ENCODE results near the gene TBRG4.

Gene TBRG4

GRCh38 chr7:45140827-45141226 lies 29.3 kb upstream of the TBRG4 start:
- DNase-seq = no peak

DNA sequence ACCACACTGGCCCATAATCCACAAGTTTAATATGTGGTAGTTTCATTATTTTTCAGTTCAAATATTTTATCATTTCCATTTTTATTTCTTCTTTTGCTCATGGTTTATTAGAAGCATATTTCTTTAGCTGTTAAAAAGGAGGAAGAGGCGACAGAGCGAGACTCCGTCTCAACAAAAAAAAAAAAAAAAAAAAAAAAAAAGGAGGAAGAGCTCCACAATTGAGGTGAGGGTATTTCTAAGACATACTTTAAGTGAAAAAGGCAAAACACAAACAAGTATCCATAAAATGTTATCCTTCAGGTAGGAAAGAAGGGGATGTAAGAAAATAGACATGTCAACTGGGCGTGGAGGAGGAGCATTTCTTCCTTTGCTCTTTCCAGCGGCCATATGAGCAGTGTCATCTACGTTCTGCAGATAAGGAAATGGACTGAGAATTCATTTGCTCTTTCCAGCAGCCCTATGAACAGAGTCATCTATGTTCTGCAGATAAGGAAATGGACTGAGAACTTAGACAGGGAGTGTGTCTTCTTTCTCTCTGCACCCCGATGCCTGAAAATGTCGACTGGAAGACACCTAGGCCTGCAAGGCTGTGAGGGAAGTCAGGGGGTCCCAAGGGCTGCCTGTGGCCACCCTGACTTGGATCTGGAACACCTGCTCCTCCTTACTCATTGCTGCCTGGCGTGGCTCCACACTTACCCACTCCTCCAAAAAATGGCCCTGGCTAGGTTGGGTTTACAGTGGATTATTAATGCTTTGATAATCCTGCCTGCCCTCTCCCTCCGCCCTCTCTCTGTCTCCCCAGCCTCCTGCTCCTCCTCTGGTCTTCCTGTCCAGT lies 27.2 kb upstream of the TBRG4 start:
- no peak for DNase-seq

GRCh38 chr7:45136106-45137060 lies 24.9 kb upstream of the TBRG4 start:
- peak; percentile 78 for DNase-seq

GRCh38 chr7:45133877-45134276 lies 22.4 kb upstream of the TBRG4 start:
- no peak for DNase-seq

GRCh38 chr7:45133352-45133751 lies 21.9 kb upstream of the TBRG4 start:
- no peak for DNase-seq

DNA sequence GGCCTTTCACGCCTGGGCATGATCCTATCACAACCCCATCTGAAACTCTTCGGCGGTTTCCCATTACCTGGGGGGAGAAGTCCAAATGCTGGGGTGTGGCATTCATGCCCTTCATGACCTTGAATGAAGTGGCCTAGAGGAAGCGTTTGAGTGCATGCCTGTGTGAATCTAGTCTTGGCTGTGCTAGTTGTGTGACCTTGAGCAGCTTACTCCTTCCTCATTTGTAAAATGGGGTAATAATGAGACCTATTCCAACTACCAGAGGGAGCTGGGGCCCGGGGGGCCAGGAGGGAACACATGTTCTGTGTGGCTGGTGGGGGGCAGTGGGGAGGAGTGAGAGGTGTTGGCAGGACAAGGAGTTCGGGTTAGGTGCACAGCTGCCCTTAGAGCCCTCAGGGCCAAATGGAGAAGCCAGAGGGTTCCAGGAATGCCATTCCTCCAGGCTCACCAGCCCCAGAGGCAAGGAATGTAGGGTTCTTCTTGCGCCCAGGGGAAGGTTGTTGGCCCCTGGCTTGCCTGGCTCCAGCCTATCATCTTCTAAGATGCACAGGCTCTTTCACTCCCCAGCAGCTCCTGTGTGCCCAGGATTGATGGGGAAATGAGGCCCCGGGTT lies 21.3 kb upstream of the TBRG4 start:
- no peak for DNase-seq

- no peak for DNase-seq
These were observed 20.4 kb upstream of the TBRG4 start for GRCh38 chr7:45131891-45132290.

DNA sequence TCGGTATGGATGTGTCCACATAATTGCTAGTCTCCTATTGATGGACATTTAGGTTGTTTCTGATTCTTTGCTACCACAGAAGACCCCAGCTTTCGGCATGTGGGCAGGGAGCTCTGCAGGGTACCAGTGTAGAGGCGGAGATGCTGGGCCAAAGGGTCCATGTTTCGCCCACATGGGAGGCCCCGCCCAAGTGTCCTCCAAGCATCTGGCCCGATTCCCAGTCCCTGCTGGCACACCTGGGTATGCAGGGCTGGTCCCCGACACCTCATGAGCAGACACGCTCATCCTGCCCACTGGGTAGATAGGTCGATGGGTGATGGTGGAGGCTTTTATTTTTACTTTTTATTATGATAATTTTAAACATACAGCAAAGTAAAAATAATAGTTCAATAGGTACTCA lies 19.4 kb upstream of the TBRG4 start:
- no peak for DNase-seq

- no peak for DNase-seq
These were observed 18.4 kb upstream of the TBRG4 start for GRCh38 chr7:45129906-45130305.

DNA sequence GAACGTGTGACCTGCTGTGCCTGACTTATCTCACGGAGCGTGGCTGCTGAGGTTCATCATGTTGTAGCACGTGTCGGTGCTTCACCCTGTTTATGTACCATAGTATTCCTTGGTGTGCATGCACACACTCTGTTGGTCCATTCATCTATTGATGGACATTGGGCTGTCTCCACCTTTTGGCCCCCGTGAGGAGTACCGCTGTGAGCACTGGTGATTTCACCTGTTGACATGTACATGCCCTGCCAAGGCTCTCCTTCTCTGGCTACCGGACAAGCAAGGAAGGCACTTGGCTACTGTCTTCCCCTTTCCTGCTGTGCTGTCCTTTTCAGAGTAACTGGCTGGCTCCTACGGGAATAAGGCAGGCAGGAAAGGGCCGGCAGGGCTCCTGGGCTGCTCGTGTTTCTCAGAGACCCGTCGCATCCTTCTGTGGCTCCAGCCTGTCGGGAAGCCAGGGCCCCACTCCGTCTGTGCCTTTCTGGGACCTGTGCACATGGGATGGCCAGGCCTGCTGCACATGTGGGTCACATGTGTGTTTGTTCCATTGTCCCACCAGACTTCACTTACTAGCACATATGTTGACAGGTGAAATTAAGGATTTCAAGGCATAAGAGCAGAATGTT lies 17.8 kb upstream of the TBRG4 start:
- no peak for DNase-seq

DNA sequence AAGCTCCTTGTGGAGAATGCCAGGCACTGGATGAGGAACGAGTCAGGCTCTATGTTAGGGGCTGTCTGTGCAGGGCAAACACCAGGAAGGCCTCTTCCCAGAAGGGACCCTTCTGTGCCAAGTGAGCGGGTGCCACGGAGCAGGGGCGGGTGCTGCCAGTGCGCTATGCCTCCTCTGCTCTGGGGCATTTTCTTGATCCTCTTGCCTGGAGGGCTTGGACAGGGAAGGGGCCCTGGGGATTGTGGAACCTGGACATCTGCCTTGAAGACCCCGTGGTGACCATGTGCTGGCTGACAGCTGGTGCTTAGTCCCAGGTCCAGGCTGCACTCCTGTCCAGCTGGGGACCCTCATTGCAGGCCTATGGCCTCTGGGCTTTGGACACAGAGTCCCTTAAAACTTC lies 15.4 kb upstream of the TBRG4 start:
- no peak for DNase-seq

DNA sequence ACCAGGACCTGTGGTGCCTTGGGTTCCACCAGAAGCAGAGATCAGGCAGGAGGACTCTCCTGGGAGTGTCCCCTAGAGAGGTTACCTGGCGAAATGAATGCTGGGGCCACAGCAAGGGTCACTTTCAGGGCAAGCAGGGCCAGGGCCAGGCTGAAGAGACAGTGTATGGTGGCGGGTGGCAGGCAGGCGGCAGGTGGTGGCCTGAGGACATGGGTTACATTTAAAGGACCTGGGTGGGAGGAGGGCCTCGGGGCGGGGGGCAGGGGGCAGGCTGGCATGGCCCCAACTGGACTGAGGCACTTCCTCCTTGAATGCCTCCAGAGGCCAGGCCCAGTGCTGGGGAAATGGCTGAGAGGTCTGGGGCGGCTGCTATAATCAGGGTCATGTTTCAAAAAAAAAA lies 14.7 kb upstream of the TBRG4 start:
- no peak for DNase-seq

- no peak for DNase-seq
These were observed 13.9 kb upstream of the TBRG4 start for GRCh38 chr7:45125193-45125904.

DNA sequence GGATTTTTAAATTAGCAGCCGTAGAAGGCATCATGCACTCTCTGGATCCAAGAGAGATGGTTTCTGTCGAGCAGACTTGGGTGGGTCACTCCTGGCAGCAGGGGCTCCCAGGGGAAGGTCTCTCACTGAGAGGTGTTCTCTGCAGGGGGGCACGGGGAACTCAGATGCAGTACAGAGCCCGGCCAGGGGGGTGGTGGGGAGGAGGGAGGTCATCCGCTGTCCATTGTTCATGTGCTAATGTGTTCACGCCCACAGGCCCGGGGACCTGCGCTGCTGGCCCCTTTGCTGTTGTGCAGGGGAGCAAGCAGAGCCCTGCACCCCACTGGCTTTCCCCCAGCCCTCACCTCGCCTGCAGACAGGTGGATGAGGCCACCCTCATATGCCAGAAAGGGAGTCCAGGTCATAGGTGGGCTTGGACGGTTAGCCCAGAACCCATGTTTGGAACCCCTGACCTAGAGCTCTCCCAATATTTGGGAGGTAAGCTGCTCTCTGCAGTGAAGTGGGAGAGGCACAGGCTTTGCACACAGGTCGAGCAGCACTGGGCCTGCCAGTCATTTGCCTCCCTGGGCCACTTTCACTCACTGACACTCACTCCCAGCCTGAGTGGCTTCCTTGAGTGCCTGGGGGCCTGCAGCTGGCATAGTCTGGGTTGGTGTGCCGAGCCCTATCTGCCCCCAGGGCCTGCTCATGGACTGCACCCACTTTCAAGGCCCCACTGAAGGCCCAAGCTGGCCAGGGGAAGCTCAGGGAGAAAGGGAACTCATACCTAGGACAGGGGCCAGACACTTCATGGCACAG lies 12.6 kb upstream of the TBRG4 start:
- DNase-seq = no peak

GRCh38 chr7:45122975-45123860 lies 11.7 kb upstream of the TBRG4 start:
- peak; percentile 31 for DNase-seq

DNA sequence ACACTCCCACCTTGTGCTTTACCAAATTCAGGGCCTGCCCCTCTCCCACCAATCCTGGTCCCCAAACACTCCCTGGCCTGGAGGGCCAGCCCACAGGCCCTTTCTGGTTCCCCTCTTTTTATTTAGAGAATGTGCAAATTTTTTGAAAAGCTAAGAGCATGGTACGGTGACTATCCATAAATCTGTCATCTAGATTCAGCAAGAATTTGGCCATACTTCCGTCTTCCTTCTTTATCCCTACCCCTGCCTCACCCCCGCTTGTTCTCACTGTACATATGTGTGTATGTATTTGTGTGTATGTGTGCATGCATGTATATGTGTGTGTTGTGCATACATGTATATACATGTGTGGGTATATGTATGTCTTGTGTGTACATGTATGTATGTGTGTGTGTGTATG lies 8.1 kb upstream of the TBRG4 start:
- no peak for DNase-seq

DNA sequence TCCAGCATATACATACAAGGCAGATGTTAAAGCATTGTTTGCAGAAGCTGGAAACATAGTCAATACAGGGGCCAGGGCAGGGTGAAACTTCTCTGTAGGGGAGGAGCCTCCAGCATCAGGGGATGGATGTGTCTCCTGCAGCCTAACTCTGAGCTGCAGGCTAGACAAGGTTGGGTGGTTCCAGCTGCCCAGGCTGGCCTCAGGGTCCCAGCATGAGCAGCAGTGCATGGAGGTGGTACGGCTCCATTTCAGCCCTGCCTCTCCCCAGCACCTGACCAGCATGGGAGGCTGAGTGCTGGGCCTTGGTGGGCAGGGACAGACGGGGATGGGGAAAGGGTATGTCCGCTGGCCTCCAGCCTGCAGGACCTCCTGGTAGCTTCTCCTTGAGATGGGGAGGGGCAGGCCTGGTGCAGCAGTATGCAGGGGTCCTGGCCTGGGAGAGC lies 7.4 kb upstream of the TBRG4 start:
- DNase-seq = no peak

DNA sequence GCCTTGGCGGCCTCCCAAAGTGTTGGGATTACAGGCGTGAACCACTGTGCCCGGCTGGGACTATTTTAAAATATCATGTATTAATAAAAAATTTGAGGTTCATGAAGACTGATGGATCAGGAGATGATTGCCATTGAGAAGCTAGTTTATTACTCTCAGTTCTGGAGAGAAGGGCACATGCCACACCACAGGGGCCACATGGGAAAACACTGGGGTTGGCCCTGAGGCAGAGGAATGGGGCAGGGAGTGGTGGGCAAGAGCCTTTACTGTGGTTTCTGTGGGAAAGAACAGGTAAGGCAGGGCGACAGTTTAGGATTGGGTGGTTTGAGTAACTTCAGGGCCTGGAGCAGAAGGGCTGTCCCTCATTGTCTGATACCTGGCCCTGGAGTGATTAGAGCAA lies 6.8 kb upstream of the TBRG4 start:
- DNase-seq = no peak

- DNase-seq = no peak
These were observed 6.1 kb upstream of the TBRG4 start for GRCh38 chr7:45117582-45117981.

DNA sequence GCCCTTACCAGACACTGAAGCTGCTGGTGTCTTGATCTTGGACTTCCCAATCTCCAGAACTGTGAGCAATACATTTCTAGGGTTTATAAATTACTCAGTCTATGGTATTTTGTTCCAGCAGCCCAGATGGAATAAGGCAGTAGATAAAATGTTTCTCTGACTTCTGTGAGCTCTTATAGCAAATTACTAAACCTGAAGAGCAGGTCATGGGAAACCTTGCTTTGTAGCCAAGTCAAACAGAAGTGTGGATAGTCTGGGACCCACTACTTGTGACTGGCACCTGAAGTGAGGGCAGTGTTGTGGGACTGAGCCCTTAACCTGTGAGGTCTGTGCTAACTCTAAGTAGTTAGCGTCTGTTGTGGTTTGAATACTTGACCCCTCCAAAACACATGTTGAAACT lies 4.6 kb upstream of the TBRG4 start:
- DNase-seq = no peak
